WTC11 (cell line): Measurements from ENCODE around the gene FES. TPM values are rescaled to one million over a fixed set of nuclear protein-coding genes. Genes with fewer than 3 reads are reported as not detected.

Experiments used
- ATAC-seq: fragments of 200-7000 bp; cut with Tn5 transposase; 2 replicates; pipeline ENCODE4 v1.10.0; 2021; ENCODE audit warnings: mild to moderate bottlenecking, moderate library complexity
- CTCF ChIA-PET: fragments of 300-600 bp; sonication (Branson Sonifier 250); formaldehyde crosslinking; loops from one replicate; lab custom pipeline; 2021; ENCODE audit warnings: antibody characterized with exemption; lab: Charles Lee
- POLR2A ChIA-PET: fragments of 350-600 bp; sonication (Branson Sonifier 250); formaldehyde crosslinking; loops from one replicate; lab custom pipeline; 2021; ENCODE audit warnings: antibody characterized with exemption; lab: Charles Lee
- DNase-seq: peaks from one replicate; pipeline ENCODE4 v3.0.0; 2021; ENCODE audit warnings: low spot score
- H3K27ac Mint-ChIP-seq: 2 replicates; pipeline ENCODE4 v1.8.0; 2021; ENCODE audit warnings: mixed read lengths
- H3K27me3 Mint-ChIP-seq: 2 replicates; pipeline ENCODE4 v1.8.0; 2021; ENCODE audit warnings: low read depth, mild to moderate bottlenecking, moderate library complexity, mixed read lengths
- H3K36me3 Mint-ChIP-seq: 2 replicates; pipeline ENCODE4 v1.8.0; 2021; ENCODE audit warnings: mixed read lengths
- H3K4me1 Mint-ChIP-seq: 2 replicates; pipeline ENCODE4 v1.8.0; 2022; ENCODE audit warnings: mixed read lengths
- H3K4me3 Mint-ChIP-seq: 2 replicates; pipeline ENCODE4 v1.8.0; 2021; ENCODE audit warnings: mild to moderate bottlenecking, moderate library complexity, mixed read lengths
- H3K9me3 Mint-ChIP-seq: 2 replicates; pipeline ENCODE4 v1.8.0; 2021; ENCODE audit warnings: mixed read lengths
- CDX4 ChIP-seq: fragments of 250-450 bp; sonication (Bioruptor Pico); IDR thresholded peaks from 2 replicates; pipeline ENCODE4 v1.9.0; 2021; ENCODE audit warnings: moderate library complexity, mild to moderate bottlenecking, inconsistent platforms, borderline replicate concordance
- E2F1 ChIP-seq: sonication (generic); formaldehyde crosslinking; IDR thresholded peaks from 2 replicates; pipeline ENCODE4 v1.8.0; 2022; ENCODE audit warnings: mild to moderate bottlenecking, missing genetic modification reagents
- E2F5 ChIP-seq: sonication (generic); formaldehyde crosslinking; IDR thresholded peaks from 2 replicates; pipeline ENCODE4 v1.8.1; 2022; ENCODE audit warnings: mild to moderate bottlenecking, moderate library complexity, missing genetic modification reagents
- ERG ChIP-seq: fragments of 250-450 bp; sonication (Bioruptor Pico); IDR thresholded peaks from 2 replicates; pipeline ENCODE4 v1.8.0; 2021; ENCODE audit warnings: mild to moderate bottlenecking
- FOXJ3 ChIP-seq: sonication (generic); formaldehyde crosslinking; IDR thresholded peaks from 2 replicates; pipeline ENCODE4 v1.9.0; 2021; ENCODE audit warnings: missing genetic modification reagents, mild to moderate bottlenecking, borderline replicate concordance
- FOXK1 ChIP-seq: sonication (generic); formaldehyde crosslinking; IDR thresholded peaks from 2 replicates; pipeline ENCODE4 v1.8.0; 2022; ENCODE audit warnings: mild to moderate bottlenecking, moderate library complexity, missing genetic modification reagents
- GABPB1 ChIP-seq: sonication (generic); formaldehyde crosslinking; IDR thresholded peaks from 2 replicates; pipeline ENCODE4 v1.8.1; 2023; ENCODE audit warnings: mild to moderate bottlenecking, missing genetic modification reagents
- GTF2I ChIP-seq: fragments of 250-450 bp; sonication (Bioruptor Pico); conservative IDR thresholded peaks from 2 replicates; pipeline ENCODE4 v1.4.0; 2021; ENCODE audit warnings: mild to moderate bottlenecking
- IRF1 ChIP-seq: sonication (generic); formaldehyde crosslinking; IDR thresholded peaks from 2 replicates; pipeline ENCODE4 v1.8.0; 2023; ENCODE audit warnings: missing genetic modification reagents
- NR2C2 ChIP-seq: sonication (generic); formaldehyde crosslinking; IDR thresholded peaks from 2 replicates; pipeline ENCODE4 v1.8.0; 2022; ENCODE audit warnings: mild to moderate bottlenecking, missing genetic modification reagents
- PREB ChIP-seq: sonication (generic); formaldehyde crosslinking; IDR thresholded peaks from 2 replicates; pipeline ENCODE4 v1.8.1; 2022; ENCODE audit warnings: mild to moderate bottlenecking, missing genetic modification reagents, moderate library complexity, borderline replicate concordance
- SOX15 ChIP-seq: fragments of 250-450 bp; sonication (Bioruptor Pico); IDR thresholded peaks from 2 replicates; pipeline ENCODE4 v1.9.0; 2021; ENCODE audit warnings: mild to moderate bottlenecking
- SP1 ChIP-seq: sonication (generic); formaldehyde crosslinking; conservative IDR thresholded peaks from 2 replicates; pipeline ENCODE4 v1.8.1; 2022; ENCODE audit warnings: missing genetic modification reagents
- ZMAT4 ChIP-seq: fragments of 250-450 bp; sonication (Bioruptor Pico); IDR thresholded peaks from 2 replicates; pipeline ENCODE4 v1.9.0; 2021; ENCODE audit warnings: mild to moderate bottlenecking
- ZNF121 ChIP-seq: sonication (generic); formaldehyde crosslinking; IDR thresholded peaks from 2 replicates; pipeline ENCODE4 v1.8.0; 2023; ENCODE audit warnings: missing genetic modification reagents
- ZNF219 ChIP-seq: sonication (generic); formaldehyde crosslinking; IDR thresholded peaks from 2 replicates; pipeline ENCODE4 v1.8.0; 2023; ENCODE audit warnings: missing genetic modification reagents, mild to moderate bottlenecking, borderline replicate concordance
- ZNF232 ChIP-seq: sonication (generic); formaldehyde crosslinking; IDR thresholded peaks from 2 replicates; pipeline ENCODE4 v1.8.0; 2022; ENCODE audit warnings: mild to moderate bottlenecking, missing genetic modification reagents
- ZNF263 ChIP-seq: sonication (generic); formaldehyde crosslinking; IDR thresholded peaks from 2 replicates; pipeline ENCODE4 v1.8.1; 2022; ENCODE audit warnings: low read depth, mild to moderate bottlenecking, moderate library complexity, missing genetic modification reagents
- ZNF416 ChIP-seq: fragments of 250-450 bp; sonication (Bioruptor Pico); IDR thresholded peaks from 2 replicates; pipeline ENCODE4 v1.9.0; 2021; ENCODE audit warnings: mild to moderate bottlenecking, inconsistent platforms
- ZNF512 ChIP-seq: sonication (generic); formaldehyde crosslinking; IDR thresholded peaks from 2 replicates; pipeline ENCODE4 v1.8.1; 2022; ENCODE audit warnings: missing genetic modification reagents, borderline replicate concordance
- total RNA-seq: library from RNA; stranded (reverse); gene quantifications from 3 replicates; pipeline ENCODE4 v1.2.3, GENCODE V29; 2021

The FES gene
- total RNA-seq, 1 experiment from 2014 or later: 10.0 TPM

GRCh38 chr15:90916461-90916860 lies 32.2 kb downstream of the FES start:
- Mint-ChIP-seq H3K4me1 (no peaks in the 10 kb centered on the region), H3K27ac (peak overlapping the region; percentile 59), H3K9me3 (no peaks in the 10 kb centered on the region), H3K27me3 (no peaks in the 10 kb centered on the region; the same call in 1 of the 2 replicates), H3K36me3 (peaks cover 15% of the 10 kb centered on the region), H3K4me3 (no peak overlapping the region)
- TF ChIP-seq NR2C2 (CRISPR knock-in tag) (no peak), ZMAT4 (CRISPR knock-in tag) (no peak), ZNF219 (CRISPR knock-in tag) (no peak), ZNF416 (no peak), SP1 (no peak), E2F1 (CRISPR knock-in tag) (no peak), FOXK1 (CRISPR knock-in tag) (no peak), ZNF512 (no peak), PREB (CRISPR knock-in tag) (no peak), FOXJ3 (CRISPR knock-in tag) (no peak), ZNF121 (CRISPR knock-in tag) (no peak)
- ChIA-PET POLR2A (no interaction called here), CTCF (interaction anchor here (0.7 to 3.8 kb wide), 3 partner anchors 16 to 36 kb away, joined by 3 to 24 read pairs (median 6); partner anchors contain the start of genes HDDC3 and UNC45A)
- DNase-seq (no peak), ATAC-seq (no peak)

GRCh38 chr15:90917569-90917968 lies 33.3 kb downstream of the FES start:
- TF ChIP-seq ERG (CRISPR knock-in tag) (no peak), CDX4 (no peak), E2F5 (CRISPR knock-in tag) (no peak), ZNF121 (CRISPR knock-in tag) (no peak), GABPB1 (CRISPR knock-in tag) (no peak), ZNF263 (no peak), E2F1 (CRISPR knock-in tag) (no peak), SOX15 (CRISPR knock-in tag) (no peak), IRF1 (CRISPR knock-in tag) (no peak), FOXJ3 (CRISPR knock-in tag) (no peak), ZNF232 (CRISPR knock-in tag) (no peak), GTF2I (CRISPR knock-in tag) (no peak)
- Mint-ChIP-seq H3K4me3 (no peak overlapping the region), H3K36me3 (peaks cover 15% of the 10 kb centered on the region), H3K4me1 (peaks cover 6% of the 10 kb centered on the region; the same call in 1 of the 2 replicates), H3K27me3 (no peaks in the 10 kb centered on the region; the same call in 1 of the 2 replicates), H3K27ac (peak overlapping the region; percentile 17; the same call in 1 of the 2 replicates), H3K9me3 (no peaks in the 10 kb centered on the region)
- ChIA-PET CTCF (interaction anchor here (1.4 to 2.6 kb wide), 2 partner anchors 14 to 15 kb away, joined by 4 to 24 read pairs; partner anchors contain the start of genes HDDC3 and MAN2A2), POLR2A (no interaction called here)
- no peak for ATAC-seq
- no peak for DNase-seq
